K562 (cell line): ENCODE measurements around the gene SAFB. TPM values are rescaled to one million over a fixed set of nuclear protein-coding genes. Genes with fewer than 3 reads are reported as not detected.

ENCODE experiments used
- BDP1 ChIP-seq: IDR thresholded peaks from 3 replicates; pipeline ENCODE4 v1.6.1; 2011; ENCODE audit not compliant: insufficient read length, insufficient read depth
- COPS2 ChIP-seq: fragments of 450-650 bp; conservative IDR thresholded peaks from 2 replicates; pipeline ENCODE4 v1.6.1; 2016; ENCODE audit warnings: mild to moderate bottlenecking, moderate library complexity
- CREM ChIP-seq: IDR thresholded peaks from 2 replicates; pipeline ENCODE4 v1.6.1; 2014; ENCODE audit warnings: antibody characterized with exemption, low read depth
- GABPB2 ChIP-seq: fragments of 250-450 bp; sonication (Bioruptor Pico); conservative IDR thresholded peaks from 2 replicates; pipeline ENCODE4 v1.5.1; 2021; ENCODE audit warnings: mild to moderate bottlenecking
- NELFE ChIP-seq: IDR thresholded peaks from 2 replicates; pipeline ENCODE4 v1.6.1; 2011; ENCODE audit warnings: mild to moderate bottlenecking; ENCODE audit not compliant: insufficient read depth, insufficient read length
- PRPF4 ChIP-seq: fragments of 200-400 bp; formaldehyde crosslinking; IDR thresholded peaks from one replicate; pipeline ENCODE4 v1.6.1; 2017; ENCODE audit warnings: low read length, low read depth, mild to moderate bottlenecking; ENCODE audit not compliant: insufficient read depth, poor library complexity, severe bottlenecking
- SMC3 ChIP-seq: conservative IDR thresholded peaks from 2 replicates; pipeline ENCODE4 v1.6.1; 2011; ENCODE audit warnings: low read depth, low read length, improper control_type of control experiment; ENCODE audit not compliant: insufficient read depth
- TAF7 ChIP-seq: fragments of 450-650 bp; IDR thresholded peaks from 2 replicates; pipeline ENCODE4 v1.6.1; 2016; ENCODE audit warnings: missing genetic modification characterization, missing compliant biosample characterization
- WHSC1 ChIP-seq: IDR thresholded peaks from one replicate; pipeline ENCODE4 v1.6.1; 2012; ENCODE audit warnings: low read length, control low read depth, inconsistent platforms
- ZNF217 ChIP-seq: sonication (generic); formaldehyde crosslinking; IDR thresholded peaks from 2 replicates; pipeline ENCODE4 v1.8.0; 2022; ENCODE audit warnings: mild to moderate bottlenecking, missing genetic modification reagents
- ZNF23 ChIP-seq: fragments of 250-450 bp; sonication (Bioruptor Pico); IDR thresholded peaks from 2 replicates; pipeline ENCODE4 v1.4.0; 2020; ENCODE audit warnings: mild to moderate bottlenecking
- polyA plus RNA-seq, 8 experiments: library from polyadenylated mRNA; depleted of rRNA in 4 of 8; stranded (reverse) in 5 of 8; unstranded in 3 of 8; fragments of >200 nt; fragmentation: Nextera tagmentation in 2 of 8; fragmentation: Illumina TruSeq in 1 of 8; extraction: Ambion mirVana in 2 of 8; extraction: Trizol in 1 of 8; gene quantifications; 2 replicates each; pipeline versions ENCODE4 v1.2.1 to v1.2.3, GENCODE V29; 2011 to 2014; ENCODE audit warnings: inconsistent platforms in 1 of 8, missing spikeins in 1 of 8
- total RNA-seq, 7 experiments: library from RNA; depleted of rRNA in 6 of 7; stranded (reverse); fragments of >200 nt in 6 of 7; fragmentation: Illumina TruSeq in 2 of 7; extraction: Trizol in 2 of 7; gene quantifications; 2 replicates each; pipeline versions ENCODE4 v1.2.1 to v1.2.3, GENCODE V29; 2011 to 2021; ENCODE audit warnings: low replicate concordance in 1 of 7
- TF ChIP-seq, protein P1 (sequence below): sonication (generic); formaldehyde crosslinking; IDR thresholded peaks from 2 replicates; pipeline ENCODE4 v1.8.1; 2023; ENCODE audit warnings: mild to moderate bottlenecking, missing genetic modification reagents
- TF ChIP-seq, protein P2 (sequence below): sonication (generic); formaldehyde crosslinking; IDR thresholded peaks from 2 replicates; pipeline ENCODE4 v1.8.0; 2023; ENCODE audit warnings: missing genetic modification reagents, mild to moderate bottlenecking, borderline replicate concordance
- TF ChIP-seq, protein P3 (sequence below): fragments of 450-650 bp; IDR thresholded peaks from 2 replicates; pipeline ENCODE4 v1.6.1; 2017; ENCODE audit warnings: antibody characterized with exemption
- TF ChIP-seq, protein P4 (sequence below): fragments of 450-650 bp; formaldehyde crosslinking; IDR thresholded peaks from 2 replicates; pipeline ENCODE4 v1.4.0; 2020; ENCODE audit warnings: mild to moderate bottlenecking, moderate library complexity

SAFB gene
- total and polyA plus RNA-seq, 9 of the 15 experiments (the other 6 are each of a cell fraction or from before 2014, with no cell fraction given), result 1.1 to 151 (median 83.1) TPM

DNA sequence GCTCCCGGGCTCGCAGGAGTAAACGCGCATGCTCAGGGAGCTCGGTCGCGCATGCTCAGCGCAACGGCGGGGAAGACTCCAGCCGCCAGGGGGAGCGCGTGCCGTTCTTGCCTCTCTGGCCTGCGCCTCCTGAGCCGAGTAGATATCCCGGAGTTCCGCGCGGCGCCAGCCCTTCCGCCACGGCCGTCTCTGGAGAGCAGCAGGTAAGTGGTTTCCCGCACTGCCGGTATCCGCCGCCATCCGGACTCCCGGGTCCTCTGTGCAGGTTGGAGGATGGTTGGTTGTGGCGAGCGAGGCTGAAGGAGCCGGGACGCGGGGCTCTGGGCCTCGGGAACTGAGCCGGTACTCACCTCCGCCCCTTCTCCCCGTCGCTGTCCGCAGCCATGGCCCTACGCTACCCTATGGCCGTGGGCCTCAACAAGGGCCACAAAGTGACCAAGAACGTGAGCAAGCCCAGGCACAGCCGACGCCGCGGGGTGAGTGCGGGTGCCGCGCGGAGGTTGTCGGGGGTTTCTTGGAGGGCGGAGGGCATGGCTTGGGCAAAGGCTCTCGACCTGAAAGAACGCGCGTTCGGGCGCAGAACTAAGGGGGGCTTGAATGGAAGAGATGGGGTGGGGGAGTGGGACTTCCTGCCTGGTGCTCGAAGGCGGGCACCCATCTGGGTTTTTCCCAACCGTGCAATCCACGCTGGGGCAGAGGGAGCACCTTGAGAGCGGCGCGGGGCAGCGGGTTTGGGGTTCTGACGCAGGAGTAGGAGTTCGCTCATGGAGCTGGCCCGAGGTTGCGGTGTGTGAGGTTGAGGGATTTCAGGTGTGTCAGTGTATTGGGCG lies 67.5 kb downstream of the SAFB start, which contains the start of gene RPL36 (continued):
- TF ChIP-seq BDP1 (no peak), WHSC1 (no peak), CREM (peak; percentile 75), ZNF217 (CRISPR knock-in tag) (no peak), COPS2 (no peak), SMC3 (peak; percentile 47), TAF7 (peak; percentile 99), PRPF4 (peak; percentile 96), GABPB2 (CRISPR knock-in tag) (no peak), NELFE (peak; percentile 47), ZNF23 (no peak)
- TF ChIP-seq, protein P1, sequence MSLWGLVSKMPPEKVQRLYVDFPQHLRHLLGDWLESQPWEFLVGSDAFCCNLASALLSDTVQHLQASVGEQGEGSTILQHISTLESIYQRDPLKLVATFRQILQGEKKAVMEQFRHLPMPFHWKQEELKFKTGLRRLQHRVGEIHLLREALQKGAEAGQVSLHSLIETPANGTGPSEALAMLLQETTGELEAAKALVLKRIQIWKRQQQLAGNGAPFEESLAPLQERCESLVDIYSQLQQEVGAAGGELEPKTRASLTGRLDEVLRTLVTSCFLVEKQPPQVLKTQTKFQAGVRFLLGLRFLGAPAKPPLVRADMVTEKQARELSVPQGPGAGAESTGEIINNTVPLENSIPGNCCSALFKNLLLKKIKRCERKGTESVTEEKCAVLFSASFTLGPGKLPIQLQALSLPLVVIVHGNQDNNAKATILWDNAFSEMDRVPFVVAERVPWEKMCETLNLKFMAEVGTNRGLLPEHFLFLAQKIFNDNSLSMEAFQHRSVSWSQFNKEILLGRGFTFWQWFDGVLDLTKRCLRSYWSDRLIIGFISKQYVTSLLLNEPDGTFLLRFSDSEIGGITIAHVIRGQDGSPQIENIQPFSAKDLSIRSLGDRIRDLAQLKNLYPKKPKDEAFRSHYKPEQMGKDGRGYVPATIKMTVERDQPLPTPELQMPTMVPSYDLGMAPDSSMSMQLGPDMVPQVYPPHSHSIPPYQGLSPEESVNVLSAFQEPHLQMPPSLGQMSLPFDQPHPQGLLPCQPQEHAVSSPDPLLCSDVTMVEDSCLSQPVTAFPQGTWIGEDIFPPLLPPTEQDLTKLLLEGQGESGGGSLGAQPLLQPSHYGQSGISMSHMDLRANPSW, result peak; percentile 92; the same call in 1 of the 2 replicates
- TF ChIP-seq, protein P2, sequence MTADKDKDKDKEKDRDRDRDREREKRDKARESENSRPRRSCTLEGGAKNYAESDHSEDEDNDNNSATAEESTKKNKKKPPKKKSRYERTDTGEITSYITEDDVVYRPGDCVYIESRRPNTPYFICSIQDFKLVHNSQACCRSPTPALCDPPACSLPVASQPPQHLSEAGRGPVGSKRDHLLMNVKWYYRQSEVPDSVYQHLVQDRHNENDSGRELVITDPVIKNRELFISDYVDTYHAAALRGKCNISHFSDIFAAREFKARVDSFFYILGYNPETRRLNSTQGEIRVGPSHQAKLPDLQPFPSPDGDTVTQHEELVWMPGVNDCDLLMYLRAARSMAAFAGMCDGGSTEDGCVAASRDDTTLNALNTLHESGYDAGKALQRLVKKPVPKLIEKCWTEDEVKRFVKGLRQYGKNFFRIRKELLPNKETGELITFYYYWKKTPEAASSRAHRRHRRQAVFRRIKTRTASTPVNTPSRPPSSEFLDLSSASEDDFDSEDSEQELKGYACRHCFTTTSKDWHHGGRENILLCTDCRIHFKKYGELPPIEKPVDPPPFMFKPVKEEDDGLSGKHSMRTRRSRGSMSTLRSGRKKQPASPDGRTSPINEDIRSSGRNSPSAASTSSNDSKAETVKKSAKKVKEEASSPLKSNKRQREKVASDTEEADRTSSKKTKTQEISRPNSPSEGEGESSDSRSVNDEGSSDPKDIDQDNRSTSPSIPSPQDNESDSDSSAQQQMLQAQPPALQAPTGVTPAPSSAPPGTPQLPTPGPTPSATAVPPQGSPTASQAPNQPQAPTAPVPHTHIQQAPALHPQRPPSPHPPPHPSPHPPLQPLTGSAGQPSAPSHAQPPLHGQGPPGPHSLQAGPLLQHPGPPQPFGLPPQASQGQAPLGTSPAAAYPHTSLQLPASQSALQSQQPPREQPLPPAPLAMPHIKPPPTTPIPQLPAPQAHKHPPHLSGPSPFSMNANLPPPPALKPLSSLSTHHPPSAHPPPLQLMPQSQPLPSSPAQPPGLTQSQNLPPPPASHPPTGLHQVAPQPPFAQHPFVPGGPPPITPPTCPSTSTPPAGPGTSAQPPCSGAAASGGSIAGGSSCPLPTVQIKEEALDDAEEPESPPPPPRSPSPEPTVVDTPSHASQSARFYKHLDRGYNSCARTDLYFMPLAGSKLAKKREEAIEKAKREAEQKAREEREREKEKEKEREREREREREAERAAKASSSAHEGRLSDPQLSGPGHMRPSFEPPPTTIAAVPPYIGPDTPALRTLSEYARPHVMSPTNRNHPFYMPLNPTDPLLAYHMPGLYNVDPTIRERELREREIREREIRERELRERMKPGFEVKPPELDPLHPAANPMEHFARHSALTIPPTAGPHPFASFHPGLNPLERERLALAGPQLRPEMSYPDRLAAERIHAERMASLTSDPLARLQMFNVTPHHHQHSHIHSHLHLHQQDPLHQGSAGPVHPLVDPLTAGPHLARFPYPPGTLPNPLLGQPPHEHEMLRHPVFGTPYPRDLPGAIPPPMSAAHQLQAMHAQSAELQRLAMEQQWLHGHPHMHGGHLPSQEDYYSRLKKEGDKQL (CRISPR knock-in tag), result no peak
- TF ChIP-seq, protein P3, sequence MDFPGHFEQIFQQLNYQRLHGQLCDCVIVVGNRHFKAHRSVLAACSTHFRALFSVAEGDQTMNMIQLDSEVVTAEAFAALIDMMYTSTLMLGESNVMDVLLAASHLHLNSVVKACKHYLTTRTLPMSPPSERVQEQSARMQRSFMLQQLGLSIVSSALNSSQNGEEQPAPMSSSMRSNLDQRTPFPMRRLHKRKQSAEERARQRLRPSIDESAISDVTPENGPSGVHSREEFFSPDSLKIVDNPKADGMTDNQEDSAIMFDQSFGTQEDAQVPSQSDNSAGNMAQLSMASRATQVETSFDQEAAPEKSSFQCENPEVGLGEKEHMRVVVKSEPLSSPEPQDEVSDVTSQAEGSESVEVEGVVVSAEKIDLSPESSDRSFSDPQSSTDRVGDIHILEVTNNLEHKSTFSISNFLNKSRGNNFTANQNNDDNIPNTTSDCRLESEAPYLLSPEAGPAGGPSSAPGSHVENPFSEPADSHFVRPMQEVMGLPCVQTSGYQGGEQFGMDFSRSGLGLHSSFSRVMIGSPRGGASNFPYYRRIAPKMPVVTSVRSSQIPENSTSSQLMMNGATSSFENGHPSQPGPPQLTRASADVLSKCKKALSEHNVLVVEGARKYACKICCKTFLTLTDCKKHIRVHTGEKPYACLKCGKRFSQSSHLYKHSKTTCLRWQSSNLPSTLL, result no peak; the same call in 1 of the 2 replicates
- TF ChIP-seq, protein P4, sequence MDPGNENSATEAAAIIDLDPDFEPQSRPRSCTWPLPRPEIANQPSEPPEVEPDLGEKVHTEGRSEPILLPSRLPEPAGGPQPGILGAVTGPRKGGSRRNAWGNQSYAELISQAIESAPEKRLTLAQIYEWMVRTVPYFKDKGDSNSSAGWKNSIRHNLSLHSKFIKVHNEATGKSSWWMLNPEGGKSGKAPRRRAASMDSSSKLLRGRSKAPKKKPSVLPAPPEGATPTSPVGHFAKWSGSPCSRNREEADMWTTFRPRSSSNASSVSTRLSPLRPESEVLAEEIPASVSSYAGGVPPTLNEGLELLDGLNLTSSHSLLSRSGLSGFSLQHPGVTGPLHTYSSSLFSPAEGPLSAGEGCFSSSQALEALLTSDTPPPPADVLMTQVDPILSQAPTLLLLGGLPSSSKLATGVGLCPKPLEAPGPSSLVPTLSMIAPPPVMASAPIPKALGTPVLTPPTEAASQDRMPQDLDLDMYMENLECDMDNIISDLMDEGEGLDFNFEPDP (CRISPR knock-in tag), result peak; percentile 79; the same call in 1 of the 2 replicates
